ENCODE measurements around the gene SLC17A7.

Gene SLC17A7

DNA sequence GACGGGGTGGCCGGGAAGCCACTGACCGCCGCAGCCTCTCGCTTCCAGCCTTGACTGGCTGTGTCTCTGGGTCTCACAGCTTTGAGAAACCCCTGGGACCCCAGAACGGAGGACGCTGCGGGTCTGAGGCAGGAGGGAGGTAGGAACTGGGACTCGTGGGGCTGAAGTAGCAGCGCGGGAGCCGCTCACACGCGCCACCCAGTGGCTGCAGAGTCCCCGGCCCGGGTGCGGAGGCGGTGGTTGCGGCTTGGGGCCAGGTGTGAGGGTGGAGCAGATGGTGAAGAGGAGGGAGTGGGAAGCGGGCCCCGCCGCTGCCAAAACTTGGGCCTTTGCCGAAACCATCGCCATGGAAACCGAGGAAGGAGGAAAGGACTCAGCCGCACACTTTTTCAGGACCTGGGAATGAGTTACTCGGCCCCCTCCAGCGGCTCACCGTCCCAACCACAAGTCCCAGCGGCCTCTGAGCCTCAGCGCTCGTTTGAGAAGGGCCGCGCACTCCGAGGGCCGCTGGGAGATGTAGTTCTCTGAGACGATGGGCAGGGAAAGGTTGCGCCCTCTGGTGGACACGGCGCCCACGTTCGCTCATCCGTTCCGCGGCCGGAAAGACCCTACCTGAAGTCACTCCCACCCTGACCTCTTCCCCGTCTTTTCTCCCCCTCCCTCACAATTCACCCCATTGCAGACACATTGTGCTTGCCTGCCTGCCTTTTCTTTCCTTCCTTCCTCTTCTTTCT is 2.2 kb upstream of the SLC17A7 start:
- peak; percentile 82 for DNase-seq (ENCODE audit: low read depth)

DNA sequence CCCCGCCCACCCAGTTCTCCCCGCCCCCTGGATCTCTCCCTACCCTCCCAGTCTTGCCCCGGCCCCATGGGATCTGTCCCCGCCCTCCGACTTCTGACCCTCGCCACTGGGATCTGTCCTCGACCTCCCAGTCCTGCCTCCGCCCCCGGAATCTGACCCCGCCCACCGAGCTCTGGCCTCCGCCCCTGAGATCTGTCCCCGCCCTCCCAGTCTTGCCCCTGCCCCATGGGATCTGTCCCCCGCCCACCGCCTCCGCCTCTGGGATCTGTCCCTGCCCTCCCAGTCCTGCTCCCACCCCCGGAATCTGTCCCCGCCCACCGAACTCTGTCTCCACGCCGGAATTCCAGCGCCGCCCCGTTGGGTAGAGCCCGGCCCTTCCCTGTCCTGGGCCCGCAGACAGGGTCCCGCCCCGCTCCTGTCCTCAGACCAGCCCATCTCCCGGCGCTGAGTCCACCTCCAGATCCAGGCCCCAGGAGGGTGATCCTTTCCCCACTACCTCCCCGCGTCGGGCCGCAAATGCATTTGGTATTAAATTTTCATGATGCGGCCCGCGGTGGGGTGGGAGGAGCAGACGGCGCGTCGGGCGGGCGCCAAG is 1.5 kb upstream of the SLC17A7 start:
- peak; percentile 71 for DNase-seq (ENCODE audit: low read depth)

DNA sequence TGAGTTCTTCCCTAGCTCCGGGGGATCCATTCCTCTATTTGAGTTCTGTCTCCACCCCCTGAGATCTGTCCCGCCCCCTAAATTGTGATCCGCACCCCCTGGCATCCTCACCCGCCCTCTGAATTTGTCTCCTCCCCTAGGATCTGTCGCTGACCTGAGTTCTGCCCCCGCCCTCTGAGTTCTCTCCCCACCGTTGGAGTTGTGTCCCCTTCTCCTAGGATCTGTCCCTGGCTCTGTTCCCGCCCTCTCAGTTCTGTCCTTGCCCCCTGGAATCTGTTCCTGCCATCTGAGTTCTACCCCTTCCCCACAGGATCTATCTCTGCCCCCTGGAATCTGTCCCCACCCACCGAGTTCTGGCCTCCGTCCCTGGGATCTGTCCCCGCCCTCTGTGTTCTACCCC is 1.0 kb upstream of the SLC17A7 start:
- no peak for DNase-seq (ENCODE audit: low read depth)

DNA sequence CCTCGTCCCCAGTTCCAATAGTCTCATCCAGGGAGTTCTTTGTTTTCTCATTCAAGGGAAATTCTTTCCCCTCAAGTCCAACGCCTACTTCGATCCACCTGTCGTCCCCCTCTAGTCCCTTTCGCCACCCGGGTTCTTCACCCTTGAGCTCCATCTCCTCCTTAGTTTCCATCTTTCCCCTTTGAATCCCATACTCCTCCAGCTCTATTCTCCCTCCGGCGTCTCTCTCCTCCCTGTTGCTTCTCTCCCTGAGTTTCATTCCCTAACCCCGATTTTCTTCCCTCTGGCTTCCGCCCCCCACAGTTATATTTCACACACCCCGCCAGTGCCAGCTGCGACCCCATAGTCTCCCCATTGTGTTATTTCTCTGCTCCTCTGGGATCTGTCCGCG is 628 bp upstream of the SLC17A7 start:
- DNase-seq (ENCODE audit: low read depth), result no peak

DNA sequence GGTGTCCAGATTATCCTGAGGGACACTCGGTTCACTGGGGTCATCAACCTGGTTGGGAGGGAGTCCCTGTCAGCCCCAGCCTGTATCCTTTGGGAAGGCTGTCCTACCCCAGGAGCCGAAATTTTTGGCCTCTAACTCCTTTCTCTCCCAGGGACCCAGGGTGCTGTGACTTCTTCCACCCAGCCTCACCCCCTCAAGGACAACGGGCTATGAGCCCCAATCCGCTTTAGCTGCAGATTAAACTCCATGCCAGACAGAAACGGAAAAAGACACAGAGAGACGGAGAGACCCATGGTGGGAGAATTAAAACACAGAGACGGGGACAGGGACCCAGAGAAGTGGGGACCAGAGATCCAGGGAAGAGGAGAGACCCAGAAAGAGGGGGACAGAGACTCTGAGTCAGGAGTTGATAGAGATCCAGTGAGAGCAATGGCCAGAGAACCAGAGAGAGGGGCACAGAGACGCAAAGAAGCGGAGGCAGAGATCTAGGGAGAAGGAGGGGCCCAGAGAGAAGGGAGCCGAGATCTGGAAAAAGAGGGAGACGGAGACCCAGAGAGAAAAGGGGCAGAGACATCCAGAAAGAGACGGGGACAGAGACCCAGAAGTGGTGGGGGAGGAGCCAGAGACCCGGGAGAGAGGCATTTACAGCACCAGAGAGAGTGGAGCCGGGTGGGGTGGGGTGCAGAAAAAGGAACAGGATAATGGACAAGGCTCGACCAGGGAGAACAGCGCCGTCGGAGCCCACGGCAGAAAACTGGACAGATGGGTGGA is 703 bp downstream of the SLC17A7 start:
- DNase-seq (ENCODE audit: low read depth), result no peak

DNA sequence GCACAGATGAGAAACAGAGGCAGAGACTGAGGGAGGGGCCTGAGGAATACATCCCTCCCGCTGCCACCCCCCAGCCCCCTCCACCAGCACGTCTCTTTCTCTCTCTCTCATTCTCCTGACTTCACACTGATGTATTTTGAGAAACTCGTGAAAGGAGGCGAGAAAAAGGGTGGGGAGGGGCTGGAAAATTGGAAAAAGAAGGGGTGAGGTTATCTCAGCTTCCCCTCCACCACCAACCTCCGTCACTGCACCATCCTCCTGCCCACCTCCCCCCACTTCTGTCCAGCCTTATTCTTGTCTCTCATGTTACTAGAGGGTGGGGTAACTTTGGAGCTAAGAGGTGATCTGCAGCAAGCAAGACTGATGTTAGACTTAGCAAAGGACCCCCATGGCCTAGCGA is 1.5 kb downstream of the SLC17A7 start:
- no peak for DNase-seq (ENCODE audit: low read depth)

DNA sequence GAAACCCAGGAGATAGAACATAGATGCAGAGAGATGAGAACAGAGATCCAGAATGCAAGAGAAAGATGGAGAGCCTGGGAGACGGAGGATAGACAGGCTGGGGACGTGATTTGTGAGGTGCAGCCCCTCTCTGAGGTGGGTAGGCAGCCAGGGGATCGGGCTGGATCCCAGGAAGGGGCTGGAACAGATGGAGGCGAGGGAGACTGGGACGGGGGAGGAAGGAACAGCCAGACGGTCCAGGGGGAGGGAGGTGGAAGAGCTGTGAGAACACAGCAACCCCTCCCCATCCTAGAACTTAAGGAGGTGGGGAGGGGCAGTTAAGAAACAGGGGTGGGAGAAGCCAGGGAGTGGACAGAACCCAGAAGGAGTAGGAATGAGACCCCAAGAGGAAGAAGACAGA is 3.1 kb downstream of the SLC17A7 start:
- no peak for DNase-seq (ENCODE audit: low read depth)

DNA sequence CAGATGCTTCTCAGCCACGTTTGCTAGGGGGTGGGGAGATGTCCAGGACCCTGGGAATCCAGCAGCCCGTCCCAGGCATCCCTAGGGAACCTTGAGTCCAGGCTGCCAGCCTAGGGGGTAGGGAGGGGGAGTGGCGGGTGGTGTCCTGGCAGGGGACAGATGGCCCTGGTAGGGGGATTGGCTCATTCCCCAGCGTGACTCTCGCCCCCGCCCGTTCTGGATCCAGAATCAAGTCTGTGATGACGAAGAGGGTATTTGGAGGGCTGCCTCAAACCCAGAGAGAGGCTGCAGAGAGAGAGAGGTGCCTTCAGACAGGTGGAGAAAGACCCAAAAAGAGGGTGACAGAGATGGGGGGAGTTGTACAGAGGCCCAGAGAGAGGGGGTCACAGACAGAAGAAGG is 4.1 kb downstream of the SLC17A7 start:
- DNase-seq (ENCODE audit: low read depth), result no peak

DNA sequence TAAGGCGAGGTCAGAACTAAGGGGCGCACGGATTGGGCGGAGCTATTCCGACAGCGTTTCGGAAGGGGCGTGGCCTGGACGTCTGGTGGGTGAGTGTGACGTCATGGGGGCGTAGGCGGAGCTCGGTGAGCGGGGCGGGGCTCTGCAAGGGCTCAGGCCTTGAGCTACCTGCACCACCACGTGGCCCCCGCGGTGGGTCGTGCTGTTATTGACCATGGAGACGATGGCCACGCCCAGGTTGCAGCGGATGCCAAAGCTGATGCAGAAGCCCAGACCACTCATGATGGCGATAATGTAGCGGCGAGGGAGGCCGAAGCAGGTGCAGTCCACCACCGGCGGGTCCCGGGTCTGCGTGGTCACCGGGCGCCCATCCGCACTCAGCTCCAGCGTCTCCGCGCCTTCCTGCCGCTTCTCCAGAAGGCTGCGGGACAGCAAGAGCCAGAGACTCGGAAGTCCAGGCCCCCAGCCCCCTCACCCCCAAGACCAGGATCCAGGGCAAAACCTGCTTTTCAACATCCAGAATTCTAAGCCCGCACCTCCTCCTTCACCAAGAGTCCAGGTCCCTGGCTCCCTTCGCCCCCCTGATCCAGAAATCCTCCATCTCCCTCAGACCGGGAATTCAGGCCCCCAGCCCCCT is 4.8 kb downstream of the SLC17A7 start:
- DNase-seq (ENCODE audit: low read depth), result no peak

DNA sequence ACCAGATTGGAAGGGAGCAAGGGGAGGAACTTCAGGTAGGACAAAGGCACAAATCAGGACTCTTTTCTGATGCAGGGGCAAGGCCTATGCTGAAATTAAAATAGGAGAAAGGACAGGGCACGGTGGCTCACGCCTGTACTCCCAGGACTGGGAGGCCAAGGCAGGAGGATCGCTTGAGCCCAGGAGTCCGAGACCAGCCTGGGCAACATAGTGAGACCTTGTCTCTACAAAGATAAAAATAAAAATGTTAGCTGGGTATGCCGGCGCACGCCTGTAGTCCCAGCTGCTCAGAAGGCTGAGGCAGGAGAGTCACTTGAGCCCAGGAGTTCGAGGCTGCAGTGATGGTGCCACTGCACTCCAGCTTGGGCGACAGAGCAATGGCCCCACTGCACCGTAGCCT is 5.7 kb downstream of the SLC17A7 start:
- no peak for DNase-seq (ENCODE audit: low read depth)

DNA sequence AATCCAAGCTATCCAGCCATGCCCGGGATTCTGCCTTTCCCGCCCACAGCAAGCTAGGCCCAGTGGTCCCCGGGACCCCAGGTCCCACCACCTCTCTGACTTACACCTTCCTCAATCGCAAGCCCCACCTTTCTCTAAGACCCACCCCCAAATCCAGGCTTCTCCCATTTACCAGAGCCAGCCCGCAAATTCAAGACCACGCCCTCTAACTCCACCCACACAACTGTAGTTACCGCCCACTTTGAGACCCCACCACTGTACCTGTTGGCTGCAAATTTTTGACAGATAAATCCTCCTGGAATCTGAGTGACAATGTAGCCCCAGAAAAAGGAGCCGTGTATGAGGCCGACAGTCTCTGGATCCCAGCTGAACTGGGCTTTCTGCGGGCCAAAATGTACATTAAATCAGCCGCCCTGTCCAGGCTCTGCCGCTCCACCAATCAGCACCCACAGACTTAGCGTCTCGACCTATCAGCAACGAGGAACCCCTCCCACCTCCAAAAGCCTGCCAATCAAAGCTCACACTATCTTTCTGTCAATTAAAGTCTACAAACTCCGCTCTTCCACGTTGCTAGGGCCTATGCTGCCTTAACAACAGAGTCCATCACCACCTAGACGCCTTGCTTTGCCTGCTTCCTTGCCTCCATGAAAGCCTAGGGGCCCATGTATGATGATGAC is 6.3 kb downstream of the SLC17A7 start:
- DNase-seq (ENCODE audit: low read depth), result no peak

DNA sequence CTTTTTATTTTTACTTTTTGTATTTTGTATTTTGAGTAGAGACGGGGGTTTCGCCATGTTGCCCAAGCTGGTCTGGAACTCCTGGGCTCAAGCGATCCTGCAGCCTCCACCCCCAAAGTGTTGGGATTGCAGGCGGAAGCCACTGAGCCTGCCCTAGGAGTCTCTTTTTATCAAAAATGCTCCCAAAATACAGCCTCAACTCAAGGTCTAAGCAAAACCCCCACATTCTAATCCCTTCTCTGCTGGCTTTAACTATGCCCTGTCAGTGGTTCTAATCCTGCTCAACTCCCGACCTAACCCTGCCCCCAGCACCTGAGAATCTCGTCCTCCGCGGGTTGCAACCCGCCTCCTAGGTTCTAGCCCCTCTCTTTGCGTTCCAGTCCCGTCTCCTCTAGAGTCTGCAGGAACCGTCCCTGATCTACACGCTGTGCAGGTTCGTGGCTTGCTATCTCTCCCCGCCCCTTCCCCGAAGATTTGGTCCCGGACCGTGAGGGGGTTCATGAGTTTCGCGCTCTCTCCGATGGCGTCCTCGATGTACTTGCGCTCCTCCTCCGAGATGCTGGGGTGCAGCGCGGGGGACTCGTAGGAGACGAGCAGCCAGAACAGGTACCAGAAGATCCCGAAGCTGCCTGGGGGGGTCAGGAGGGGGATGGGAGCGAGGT is 8.0 kb downstream of the SLC17A7 start:
- no peak for DNase-seq (ENCODE audit: low read depth)

DNA sequence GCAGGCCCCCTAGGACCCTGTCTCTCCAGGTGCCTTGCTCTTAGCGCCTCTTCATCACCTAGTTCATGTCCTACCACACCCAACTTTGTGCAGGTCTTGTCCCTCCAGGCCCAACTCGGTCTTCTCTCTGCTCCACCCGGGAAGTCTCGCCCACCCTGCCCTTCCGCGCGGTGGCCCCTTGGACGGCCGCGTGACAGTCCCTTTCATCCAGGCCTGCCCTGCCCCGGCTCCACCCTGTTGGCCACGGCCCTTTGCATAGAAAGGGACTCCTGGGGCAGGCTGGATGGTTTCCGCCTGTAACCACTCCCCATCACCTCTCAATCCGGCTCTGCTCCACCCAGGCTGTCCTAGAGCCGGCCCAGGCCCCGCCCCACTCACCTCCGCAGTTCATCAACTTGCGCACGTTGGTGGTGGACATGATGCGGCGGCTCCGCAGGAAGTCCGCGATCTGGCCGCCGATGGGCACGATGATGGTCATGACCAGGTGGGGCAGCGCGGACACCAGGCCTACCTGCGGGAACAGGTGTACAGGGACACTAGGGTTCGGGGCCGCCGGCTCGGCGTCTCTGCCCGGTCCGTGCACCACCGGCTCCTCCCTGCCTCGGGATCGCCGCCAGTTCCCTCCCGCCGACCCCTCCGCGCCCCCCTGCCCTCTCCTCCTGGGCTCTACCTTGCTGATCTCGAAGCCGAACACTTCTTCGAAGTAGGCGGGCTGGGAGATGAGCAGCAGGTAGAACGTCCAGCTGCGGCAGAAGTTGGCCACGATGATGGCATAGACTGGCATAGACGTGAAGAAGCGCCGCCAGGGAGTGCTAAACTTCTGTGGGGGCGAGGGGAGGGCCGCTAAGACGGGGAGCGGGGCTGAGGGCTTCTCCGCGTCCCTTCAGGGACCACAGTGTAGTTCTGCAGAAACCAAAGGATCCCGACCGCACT is 8.9 kb downstream of the SLC17A7 start:
- no peak for DNase-seq (ENCODE audit: low read depth)

DNA sequence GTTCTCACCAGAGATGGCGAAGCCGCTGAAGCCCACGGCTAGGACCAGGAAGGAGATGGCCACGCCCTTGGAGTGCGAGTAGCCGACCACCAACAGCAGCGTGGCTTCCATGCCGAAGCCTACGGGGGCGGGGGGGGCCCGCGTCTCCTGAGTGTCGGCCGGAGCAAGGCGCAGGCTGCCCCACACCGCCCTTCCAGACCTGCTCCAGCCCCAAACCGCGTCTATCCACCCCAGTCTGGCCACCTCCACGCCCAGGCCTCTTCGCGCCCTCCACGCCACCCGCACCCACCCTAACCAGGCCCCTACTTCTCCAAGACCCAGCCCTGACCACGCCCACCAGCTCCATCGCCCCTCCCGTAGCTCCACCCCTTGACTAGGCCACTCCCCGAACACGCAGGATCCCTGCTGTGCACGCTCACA is 10.0 kb downstream of the SLC17A7 start:
- DNase-seq (ENCODE audit: low read depth), result no peak

DNA sequence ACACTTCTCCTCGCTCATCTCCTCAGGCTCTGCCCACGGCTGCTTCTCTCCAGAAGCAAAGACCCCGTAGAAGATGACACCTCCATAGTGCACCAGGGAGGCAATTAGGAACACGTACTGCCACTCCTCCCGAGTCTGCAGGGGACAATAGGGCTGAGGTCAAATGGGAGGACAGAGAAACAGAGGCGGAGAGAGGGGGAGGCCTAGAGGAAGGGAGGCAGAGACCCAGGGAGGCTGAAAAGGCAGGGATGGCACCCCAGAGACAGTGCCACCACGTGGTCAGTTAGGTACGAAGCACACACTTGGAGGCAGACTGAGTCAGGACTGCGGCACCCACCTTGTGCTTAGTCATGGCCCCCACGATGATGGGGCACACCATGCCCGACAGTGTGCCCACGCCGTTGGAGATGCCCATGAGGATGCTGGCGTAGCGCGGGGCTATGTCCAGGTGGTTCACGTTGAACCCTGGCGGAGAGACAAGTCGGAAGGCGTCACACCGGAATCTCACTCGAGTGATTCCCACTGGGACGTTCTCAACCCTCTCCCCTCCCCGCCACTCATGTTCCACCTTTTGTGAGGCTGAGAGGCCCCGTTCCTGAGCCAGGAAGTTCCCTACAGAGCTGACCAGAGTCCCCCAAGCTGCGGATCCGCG is 10.5 kb downstream of the SLC17A7 start:
- DNase-seq (ENCODE audit: low read depth), result no peak

DNA sequence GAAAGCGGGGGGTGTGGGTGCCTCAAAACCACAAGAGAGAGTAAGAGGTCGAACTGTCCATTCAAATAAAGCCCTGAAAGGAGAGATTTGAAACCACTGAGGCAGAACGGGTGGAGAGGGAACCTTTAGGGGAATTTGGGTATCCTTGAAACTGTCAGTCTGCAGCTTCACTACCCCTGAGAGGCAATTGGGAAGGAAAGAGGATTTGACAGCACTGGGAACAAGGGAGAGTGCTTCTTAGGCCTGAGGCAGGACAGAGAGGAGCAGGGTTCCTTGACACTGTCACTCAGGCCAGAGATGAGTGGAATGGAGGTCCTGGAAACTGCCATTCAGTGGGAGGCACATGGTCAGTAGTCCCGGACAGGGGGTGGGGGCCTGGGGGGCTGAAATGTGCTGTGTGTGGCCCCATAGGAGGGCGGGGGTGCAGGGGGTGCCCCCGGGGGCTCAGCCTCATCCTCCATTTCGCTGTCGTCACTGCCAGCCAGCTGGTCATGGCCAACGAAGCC is 11.1 kb downstream of the SLC17A7 start:
- no peak for DNase-seq (ENCODE audit: low read depth)

DNA sequence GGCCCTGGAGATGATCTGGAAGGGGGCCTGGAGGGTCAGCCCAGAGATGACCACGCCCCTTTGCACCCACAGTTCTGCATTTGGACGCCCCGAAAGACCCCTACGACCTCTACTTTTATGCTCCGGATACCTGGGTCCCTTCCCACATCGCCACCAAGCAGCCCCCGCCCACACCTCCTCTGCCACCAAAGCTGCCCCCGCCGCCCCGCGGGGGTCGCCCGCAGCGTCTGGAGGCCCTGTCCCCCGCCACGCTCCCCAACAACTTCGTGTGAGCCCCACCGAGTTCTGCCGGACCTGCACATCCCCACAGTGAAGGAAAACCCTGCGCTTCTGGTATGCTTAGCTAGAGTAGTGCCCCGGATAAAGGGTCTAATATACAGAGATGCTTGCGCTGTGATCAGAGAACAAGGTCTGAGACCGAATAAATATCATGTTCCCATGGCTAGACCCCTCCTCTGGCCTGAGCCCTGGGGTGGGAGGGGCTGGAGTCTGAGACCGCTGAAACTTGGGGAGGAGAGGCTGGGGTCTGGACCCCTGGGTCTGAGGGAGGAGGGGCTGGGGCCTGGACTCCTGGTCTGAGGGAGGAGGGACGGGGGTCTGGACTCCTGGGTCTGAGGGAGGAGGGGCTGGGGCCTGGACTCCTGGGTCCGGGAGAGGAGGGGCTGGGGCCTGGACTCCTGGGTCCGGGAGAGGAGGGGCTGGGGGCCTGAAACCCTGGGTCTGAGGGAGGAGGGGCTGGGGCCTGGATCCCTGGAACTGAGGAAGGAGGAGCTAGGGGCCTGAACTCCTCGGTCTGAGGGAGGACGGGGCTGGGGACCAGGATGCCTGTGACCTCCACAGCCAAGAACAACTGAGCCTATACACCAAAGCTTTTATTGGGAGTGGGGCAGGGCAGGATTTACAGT is 12.5 kb downstream of the SLC17A7 start:
- no peak for DNase-seq (ENCODE audit: low read depth)

DNA sequence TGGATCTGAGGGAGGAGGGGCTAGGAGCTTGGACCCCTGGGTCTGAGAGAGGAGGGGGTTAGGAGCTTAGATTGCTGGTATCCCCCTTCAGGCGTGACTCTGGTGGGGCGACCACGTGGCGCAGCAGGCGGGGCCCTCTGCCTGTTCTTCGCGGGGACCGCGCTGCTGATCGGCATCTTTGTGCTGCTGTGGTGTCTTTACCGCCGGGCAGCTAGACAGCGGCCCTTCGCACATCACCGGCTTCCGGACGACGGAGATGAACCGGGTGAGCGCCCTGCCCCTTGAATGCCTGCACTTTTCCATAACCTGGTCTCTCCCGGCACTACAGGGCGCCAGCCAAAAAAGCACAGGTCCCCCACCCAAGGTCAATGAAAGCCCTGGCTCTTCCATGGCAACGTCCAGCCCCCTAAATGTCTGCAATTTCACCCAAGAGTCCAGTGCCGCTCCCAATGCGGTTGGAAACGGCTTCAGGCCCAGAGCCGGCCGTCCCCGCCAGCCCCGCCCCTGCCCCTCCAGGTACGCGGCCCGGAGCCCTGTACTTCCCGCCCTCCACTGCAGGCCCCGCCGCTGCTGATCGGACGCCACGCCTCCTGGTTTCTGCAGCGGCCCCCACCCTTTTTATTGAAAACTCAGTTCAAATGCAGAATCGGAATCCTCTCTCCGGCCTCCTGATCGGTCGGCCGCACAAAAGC is 13.3 kb downstream of the SLC17A7 start:
- DNase-seq (ENCODE audit: low read depth), result no peak
